GM21786 (cell line): ENCODE measurements around the gene SCRN1.

Experiments
- ATAC-seq: cut with Tn5 transposase; IDR thresholded peaks from one replicate; pipeline ENCODE4 v1.9.1; 2021; ENCODE audit not compliant: unreplicated experiment

Gene SCRN1

GRCh38 chr7:30005464-30005863, 15.9 kb upstream of the SCRN1 start:
- no peak for ATAC-seq

- no peak for ATAC-seq
Measured at GRCh38 chr7:30003098-30003497, 13.5 kb upstream of the SCRN1 start.

GRCh38 chr7:30001998-30002397, 12.4 kb upstream of the SCRN1 start:
- ATAC-seq, result no peak

GRCh38 chr7:29998489-29998888, 8.9 kb upstream of the SCRN1 start:
- ATAC-seq, result no peak

GRCh38 chr7:29996321-29996720, 6.7 kb upstream of the SCRN1 start:
- no peak for ATAC-seq

- ATAC-seq, result no peak
Measured at GRCh38 chr7:29995652-29996051, 6.1 kb upstream of the SCRN1 start.

- ATAC-seq, result no peak
Measured at GRCh38 chr7:29993140-29993539, 3.5 kb upstream of the SCRN1 start.

- ATAC-seq, result no peak
Measured at GRCh38 chr7:29991937-29992336, 2.3 kb upstream of the SCRN1 start.

GRCh38 chr7:29990931-29991330, 1.3 kb upstream of the SCRN1 start:
- ATAC-seq, result no peak

GRCh38 chr7:29988424-29989256, 961 bp downstream of the SCRN1 start:
- ATAC-seq, result peak; percentile 34

- ATAC-seq, result no peak
Measured at GRCh38 chr7:29987811-29988317, 1.7 kb downstream of the SCRN1 start.

GRCh38 chr7:29987083-29987482, 2.5 kb downstream of the SCRN1 start:
- no peak for ATAC-seq

- no peak for ATAC-seq
Measured at GRCh38 chr7:29980151-29980550, 9.4 kb downstream of the SCRN1 start.

GRCh38 chr7:29977886-29978651, 11.5 kb downstream of the SCRN1 start:
- ATAC-seq, result no peak

GRCh38 chr7:29976673-29977415, 12.8 kb downstream of the SCRN1 start:
- ATAC-seq, result no peak

GRCh38 chr7:29976266-29976665, 13.3 kb downstream of the SCRN1 start:
- no peak for ATAC-seq

- ATAC-seq, result no peak
Measured at GRCh38 chr7:29975561-29975960, 14.0 kb downstream of the SCRN1 start.

GRCh38 chr7:29974286-29974685, 15.3 kb downstream of the SCRN1 start:
- ATAC-seq, result no peak

GRCh38 chr7:29972315-29972669, 17.3 kb downstream of the SCRN1 start:
- ATAC-seq, result no peak

- no peak for ATAC-seq
Measured at GRCh38 chr7:29971566-29972314, 17.9 kb downstream of the SCRN1 start.

- ATAC-seq, result no peak
Measured at GRCh38 chr7:29970158-29970557, 19.4 kb downstream of the SCRN1 start.
